ENCODE results near the gene AKT2.

AKT2 gene

DNA sequence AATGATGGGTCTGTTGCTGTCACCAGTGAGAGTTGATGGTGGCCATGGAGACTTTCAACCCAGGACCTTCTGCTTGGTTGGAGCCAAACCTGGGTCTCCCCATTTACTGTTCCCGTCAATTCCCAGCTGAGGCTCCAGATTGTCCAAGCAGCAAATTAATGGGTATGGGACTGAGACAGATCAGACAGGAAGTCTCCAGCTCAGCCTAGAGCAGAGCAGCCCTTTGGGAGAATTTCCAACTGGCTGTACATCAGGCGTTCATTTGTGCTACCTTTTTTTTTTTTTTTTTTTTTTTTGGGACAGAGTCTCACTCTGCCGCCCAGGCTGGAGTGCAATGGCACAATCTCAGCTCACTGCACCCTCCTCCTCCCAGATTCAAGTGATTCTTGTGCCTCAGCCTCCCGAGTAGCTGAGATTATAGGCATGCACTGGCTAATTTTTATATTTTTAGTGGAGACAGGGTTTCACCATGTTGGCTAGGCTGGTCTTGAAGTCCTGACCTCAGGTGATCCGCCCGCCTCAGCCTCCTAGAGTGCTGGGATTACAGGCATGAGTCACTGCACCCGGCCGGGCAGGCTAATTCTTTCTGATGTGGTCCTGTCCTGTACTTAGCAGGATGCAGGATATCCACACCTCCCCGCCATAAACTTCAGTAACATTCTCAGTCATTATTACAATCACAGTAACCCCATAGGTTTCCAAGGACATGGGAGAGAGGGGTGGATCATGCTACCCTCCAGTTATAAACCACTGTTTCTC, 84.6 kb downstream of the AKT2 start:
- Histone ChIP-seq H3K4me1 (ENCODE audit: control insufficient read depth, insufficient read depth, low read length) (peaks cover 1% of the 10 kb centered on the region), H3K4me3 (ENCODE audit: low read depth, low read length) (no peak overlapping the region), H3K9ac (ENCODE audit: low read depth, low read length) (no peak overlapping the region), H3K27me3 (ENCODE audit: control insufficient read depth, insufficient read depth, low read length) (no peaks in the 10 kb centered on the region), H3K36me3 (ENCODE audit: control insufficient read depth, insufficient read depth, low read length) (peaks cover 3% of the 10 kb centered on the region), H3K9me3 (ENCODE audit: control insufficient read depth, insufficient read depth, low read length) (no peaks in the 10 kb centered on the region)

DNA sequence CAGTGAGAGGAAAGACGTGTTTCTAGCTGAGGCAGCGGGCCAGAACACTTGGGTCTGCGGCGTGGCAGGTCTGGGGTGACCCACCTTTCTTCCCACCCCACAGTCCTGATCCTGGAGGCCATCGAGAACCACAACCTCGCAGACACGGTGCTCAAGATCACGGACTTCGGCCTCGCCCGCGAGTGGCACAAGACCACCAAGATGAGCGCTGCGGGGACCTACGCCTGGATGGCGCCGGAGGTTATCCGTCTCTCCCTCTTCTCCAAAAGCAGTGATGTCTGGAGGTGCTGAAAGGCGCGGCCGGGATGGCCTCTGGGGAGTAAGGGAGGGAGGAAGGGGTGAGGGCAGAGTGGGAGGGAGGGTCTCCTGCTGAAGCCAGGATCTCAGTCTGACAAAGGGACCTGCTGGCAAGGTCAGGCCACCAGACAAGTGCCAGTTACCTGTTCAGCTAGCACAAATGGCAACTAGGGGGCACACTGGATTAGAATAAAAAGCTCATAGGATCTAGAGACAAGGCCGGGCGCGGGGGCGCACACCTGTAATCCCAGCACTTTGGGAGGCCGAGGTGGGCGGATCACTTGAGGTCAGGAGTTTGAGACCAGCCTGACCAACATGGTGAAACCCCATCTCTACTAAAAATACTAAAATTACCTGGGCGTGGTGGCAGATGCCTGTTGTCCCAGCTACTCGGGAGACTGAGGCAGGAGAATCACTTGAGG, 86.7 kb downstream of the AKT2 start:
- Histone ChIP-seq H3K4me3 (ENCODE audit: low read depth, low read length) (no peak overlapping the region), H3K27me3 (ENCODE audit: control insufficient read depth, insufficient read depth, low read length) (no peaks in the 10 kb centered on the region), H3K9me3 (ENCODE audit: control insufficient read depth, insufficient read depth, low read length) (no peaks in the 10 kb centered on the region), H3K36me3 (ENCODE audit: control insufficient read depth, insufficient read depth, low read length) (peaks cover 3% of the 10 kb centered on the region), H3K9ac (ENCODE audit: low read depth, low read length) (no peak overlapping the region), H3K4me1 (ENCODE audit: control insufficient read depth, insufficient read depth, low read length) (no peaks in the 10 kb centered on the region)

- Histone ChIP-seq H3K9me3 (ENCODE audit: control insufficient read depth, insufficient read depth, low read length) (no peaks in the 10 kb centered on the region), H3K36me3 (ENCODE audit: control insufficient read depth, insufficient read depth, low read length) (peaks cover 3% of the 10 kb centered on the region), H3K4me3 (ENCODE audit: low read depth, low read length) (no peak overlapping the region), H3K27me3 (ENCODE audit: control insufficient read depth, insufficient read depth, low read length) (no peaks in the 10 kb centered on the region), H3K4me1 (ENCODE audit: control insufficient read depth, insufficient read depth, low read length) (peaks cover 5% of the 10 kb centered on the region), H3K9ac (ENCODE audit: low read depth, low read length) (no peak overlapping the region)
These were observed 91.6 kb downstream of the AKT2 start for GRCh38 chr19:40193587-40193849.

GRCh38 chr19:40192758-40193586, 92.2 kb downstream of the AKT2 start:
- peaks cover 3% of the 10 kb centered on the region for H3K36me3 ChIP-seq (ENCODE audit: control insufficient read depth, insufficient read depth, low read length)
- H3K27me3 ChIP-seq (ENCODE audit: control insufficient read depth, insufficient read depth, low read length) = no peaks in the 10 kb centered on the region
- H3K4me3 ChIP-seq (ENCODE audit: low read depth, low read length) = peak overlapping the region; percentile 1
- H3K9me3 ChIP-seq (ENCODE audit: control insufficient read depth, insufficient read depth, low read length) = no peaks in the 10 kb centered on the region
- no peak overlapping the region for H3K9ac ChIP-seq (ENCODE audit: low read depth, low read length)
- peaks cover 5% of the 10 kb centered on the region for H3K4me1 ChIP-seq (ENCODE audit: control insufficient read depth, insufficient read depth, low read length)

DNA sequence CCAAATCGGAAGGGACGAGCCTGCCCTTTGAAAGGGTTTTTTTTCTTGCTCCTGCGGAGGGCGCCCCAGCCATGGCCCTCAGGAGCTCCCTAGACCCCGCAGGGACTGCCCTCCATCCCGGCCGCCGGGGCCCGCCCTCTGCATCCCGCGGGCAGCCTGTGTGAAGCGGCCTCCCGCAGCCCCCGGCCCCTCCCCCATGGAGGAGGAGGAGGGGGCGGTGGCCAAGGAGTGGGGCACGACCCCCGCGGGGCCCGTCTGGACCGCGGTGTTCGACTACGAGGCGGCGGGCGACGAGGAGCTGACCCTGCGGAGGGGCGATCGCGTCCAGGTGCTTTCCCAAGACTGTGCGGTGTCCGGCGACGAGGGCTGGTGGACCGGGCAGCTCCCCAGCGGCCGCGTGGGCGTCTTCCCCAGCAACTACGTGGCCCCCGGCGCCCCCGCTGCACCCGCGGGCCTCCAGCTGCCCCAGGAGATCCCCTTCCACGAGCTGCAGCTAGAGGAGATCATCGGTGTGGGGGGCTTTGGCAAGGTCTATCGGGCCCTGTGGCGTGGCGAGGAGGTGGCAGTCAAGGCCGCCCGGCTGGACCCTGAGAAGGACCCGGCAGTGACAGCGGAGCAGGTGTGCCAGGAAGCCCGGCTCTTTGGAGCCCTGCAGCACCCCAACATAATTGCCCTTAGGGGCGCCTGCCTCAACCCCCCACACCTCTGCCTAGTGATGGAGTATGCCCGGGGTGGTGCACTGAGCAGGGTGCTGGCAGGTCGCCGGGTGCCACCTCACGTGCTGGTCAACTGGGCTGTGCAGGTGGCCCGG, 93.1 kb downstream of the AKT2 start:
- H3K27me3 ChIP-seq (ENCODE audit: control insufficient read depth, insufficient read depth, low read length) = no peaks in the 10 kb centered on the region
- no peak overlapping the region for H3K9ac ChIP-seq (ENCODE audit: low read depth, low read length)
- no peaks in the 10 kb centered on the region for H3K9me3 ChIP-seq (ENCODE audit: control insufficient read depth, insufficient read depth, low read length)
- peak overlapping the region; percentile 50 for H3K4me3 ChIP-seq (ENCODE audit: low read depth, low read length)
- H3K36me3 ChIP-seq (ENCODE audit: control insufficient read depth, insufficient read depth, low read length) = peaks cover 2% of the 10 kb centered on the region
- H3K4me1 ChIP-seq (ENCODE audit: control insufficient read depth, insufficient read depth, low read length) = peaks cover 5% of the 10 kb centered on the region

- Histone ChIP-seq H3K9me3 (ENCODE audit: control insufficient read depth, insufficient read depth, low read length) (no peaks in the 10 kb centered on the region), H3K4me1 (ENCODE audit: control insufficient read depth, insufficient read depth, low read length) (peaks cover 5% of the 10 kb centered on the region), H3K4me3 (ENCODE audit: low read depth, low read length) (peak within 1 kb of the TSS; percentile 87), H3K9ac (ENCODE audit: low read depth, low read length) (peak within 1 kb of the TSS; percentile 73), H3K27me3 (ENCODE audit: control insufficient read depth, insufficient read depth, low read length) (no peaks in the 10 kb centered on the region), H3K36me3 (ENCODE audit: control insufficient read depth, insufficient read depth, low read length) (no peaks in the 10 kb centered on the region)
These were observed 94.0 kb downstream of the AKT2 start, which contains the start of gene MAP3K10 for GRCh38 chr19:40190891-40191835. Gene MAP3K10, plus strand, starts transcription at chr19:40191426. Its CDS starts 606 bp downstream, at chr19:40192032.

- Histone ChIP-seq H3K4me1 (ENCODE audit: control insufficient read depth, insufficient read depth, low read length) (no peaks in the 10 kb centered on the region), H3K9ac (ENCODE audit: low read depth, low read length) (no peak overlapping the region), H3K9me3 (ENCODE audit: control insufficient read depth, insufficient read depth, low read length) (no peaks in the 10 kb centered on the region), H3K4me3 (ENCODE audit: low read depth, low read length) (no peak overlapping the region), H3K27me3 (ENCODE audit: control insufficient read depth, insufficient read depth, low read length) (no peaks in the 10 kb centered on the region), H3K36me3 (ENCODE audit: control insufficient read depth, insufficient read depth, low read length) (no peaks in the 10 kb centered on the region)
These were observed 100.9 kb downstream of the AKT2 start for GRCh38 chr19:40184273-40184672.
